Left ventricle myocardium inferior (tissue), 1 donor: Measurements from ENCODE around the gene CSN2. TPM values are rescaled to one million over a fixed set of nuclear protein-coding genes. Genes with fewer than 3 reads are reported as not detected.

Experiments
- DNase-seq: peaks from one replicate; pipeline ENCODE4 v3.0.0-alpha.2; 2020
- H3K27ac ChIP-seq: fragments of 200-600 bp; replicated peaks from 2 replicates; pipeline ENCODE4 v1.8.0; 2021
- H3K27me3 ChIP-seq: fragments of 200-600 bp; 2 replicates; pipeline ENCODE4 v1.8.0; 2021; ENCODE audit warnings: low read depth
- H3K36me3 ChIP-seq: fragments of 200-600 bp; 2 replicates; pipeline ENCODE4 v1.8.0; 2021
- H3K4me1 ChIP-seq: fragments of 200-600 bp; 2 replicates; pipeline ENCODE4 v1.8.0; 2021
- H3K4me3 ChIP-seq: fragments of 200-600 bp; 2 replicates; pipeline ENCODE4 v1.8.0; 2021; ENCODE audit warnings: mild to moderate bottlenecking, moderate library complexity
- H3K9me3 ChIP-seq: fragments of 200-600 bp; replicated peaks from 2 replicates; pipeline ENCODE4 v1.8.0; 2021
- CTCF ChIP-seq: fragments of 200-600 bp; IDR thresholded peaks from 2 replicates; pipeline ENCODE4 v1.8.0; 2021; ENCODE audit warnings: antibody characterized with exemption, mild to moderate bottlenecking, borderline replicate concordance
- intact Hi-C: fragments of 100-400 bp; cut with micrococcal nuclease; formaldehyde crosslinking; loops from one replicate; pipeline ENCODE4 v1.11.0; 2022
- total RNA-seq: library from RNA; stranded (reverse); fragmentation: NEBNext Ultra II Directional; extraction: Animal tissue kit (Norgen Biotek cat#: 25700); gene quantifications from one replicate; pipeline ENCODE4 v1.2.1, GENCODE V29; 2021
- donor health status: DM: no; HTN: yes; CAD: no; lungs with severe emphysema.

The CSN2 gene
- total RNA-seq, 1 donor from 2014 or later, result not detected

GRCh38 chr4:69977582-69977981 lies 12.1 kb upstream of the CSN2 start:
- Histone ChIP-seq H3K4me1 (no peaks in the 10 kb centered on the region), H3K27ac (no peak overlapping the region), H3K9me3 (no peaks in the 10 kb centered on the region), H3K27me3 (no peaks in the 10 kb centered on the region), H3K4me3 (no peak overlapping the region), H3K36me3 (no peaks in the 10 kb centered on the region)
- intact Hi-C loops, result no loop called here
- no peak for DNase-seq
- TF ChIP-seq CTCF, result no peak

- Histone ChIP-seq H3K4me3 (no peak overlapping the region), H3K27ac (no peak overlapping the region), H3K9me3 (no peaks in the 10 kb centered on the region), H3K36me3 (no peaks in the 10 kb centered on the region), H3K4me1 (no peaks in the 10 kb centered on the region), H3K27me3 (no peaks in the 10 kb centered on the region)
- intact Hi-C loops, result no loop called here
- no peak for DNase-seq
- no peak for TF ChIP-seq CTCF
These were observed 9.1 kb upstream of the CSN2 start for GRCh38 chr4:69974631-69975030.

GRCh38 chr4:69970071-69970470 lies 4.5 kb upstream of the CSN2 start:
- H3K36me3 ChIP-seq, result no peaks in the 10 kb centered on the region
- no peak overlapping the region for H3K4me3 ChIP-seq
- no peak overlapping the region for H3K27ac ChIP-seq
- no peaks in the 10 kb centered on the region for H3K4me1 ChIP-seq
- H3K9me3 ChIP-seq, result no peaks in the 10 kb centered on the region
- TF ChIP-seq CTCF, result no peak
- DNase-seq, result no peak
- intact Hi-C loops, result no loop called here
- H3K27me3 ChIP-seq, result no peaks in the 10 kb centered on the region

GRCh38 chr4:69957209-69957608 lies 8.3 kb downstream of the CSN2 start:
- H3K4me1 ChIP-seq, result no peaks in the 10 kb centered on the region
- intact Hi-C loops, result no loop called here
- H3K27me3 ChIP-seq, result no peaks in the 10 kb centered on the region
- no peaks in the 10 kb centered on the region for H3K9me3 ChIP-seq
- no peak for TF ChIP-seq CTCF
- no peak overlapping the region for H3K27ac ChIP-seq
- H3K36me3 ChIP-seq, result no peaks in the 10 kb centered on the region
- DNase-seq, result no peak
- no peak overlapping the region for H3K4me3 ChIP-seq

GRCh38 chr4:69951602-69952001 lies 13.9 kb downstream of the CSN2 start:
- H3K4me1 ChIP-seq, result no peaks in the 10 kb centered on the region
- H3K36me3 ChIP-seq, result no peaks in the 10 kb centered on the region
- intact Hi-C loops, result no loop called here
- no peak overlapping the region for H3K4me3 ChIP-seq
- H3K27me3 ChIP-seq, result no peaks in the 10 kb centered on the region
- DNase-seq, result no peak
- no peak for TF ChIP-seq CTCF
- H3K27ac ChIP-seq, result no peak overlapping the region
- H3K9me3 ChIP-seq, result peaks cover 21% of the 10 kb centered on the region

- intact Hi-C loops, result no loop called here
- Histone ChIP-seq H3K36me3 (no peaks in the 10 kb centered on the region), H3K9me3 (no peaks in the 10 kb centered on the region), H3K27ac (no peak overlapping the region), H3K4me1 (no peaks in the 10 kb centered on the region), H3K4me3 (no peak overlapping the region), H3K27me3 (no peaks in the 10 kb centered on the region)
- TF ChIP-seq CTCF, result no peak
- no peak for DNase-seq
These were observed 29.0 kb downstream of the CSN2 start for GRCh38 chr4:69936566-69936965.
